Measurements from ENCODE around the gene ZNF732. TPM values are rescaled to one million over a fixed set of nuclear protein-coding genes. Genes with fewer than 3 reads are reported as not detected.
A peak's percentile ranks its signal among the peaks of the same experiment; 100 is the strongest.

The ZNF732 gene
- total and polyA plus RNA-seq, 4 donors: 0.89 TPM; not detected in 3

- TF ChIP-seq, protein P1, sequence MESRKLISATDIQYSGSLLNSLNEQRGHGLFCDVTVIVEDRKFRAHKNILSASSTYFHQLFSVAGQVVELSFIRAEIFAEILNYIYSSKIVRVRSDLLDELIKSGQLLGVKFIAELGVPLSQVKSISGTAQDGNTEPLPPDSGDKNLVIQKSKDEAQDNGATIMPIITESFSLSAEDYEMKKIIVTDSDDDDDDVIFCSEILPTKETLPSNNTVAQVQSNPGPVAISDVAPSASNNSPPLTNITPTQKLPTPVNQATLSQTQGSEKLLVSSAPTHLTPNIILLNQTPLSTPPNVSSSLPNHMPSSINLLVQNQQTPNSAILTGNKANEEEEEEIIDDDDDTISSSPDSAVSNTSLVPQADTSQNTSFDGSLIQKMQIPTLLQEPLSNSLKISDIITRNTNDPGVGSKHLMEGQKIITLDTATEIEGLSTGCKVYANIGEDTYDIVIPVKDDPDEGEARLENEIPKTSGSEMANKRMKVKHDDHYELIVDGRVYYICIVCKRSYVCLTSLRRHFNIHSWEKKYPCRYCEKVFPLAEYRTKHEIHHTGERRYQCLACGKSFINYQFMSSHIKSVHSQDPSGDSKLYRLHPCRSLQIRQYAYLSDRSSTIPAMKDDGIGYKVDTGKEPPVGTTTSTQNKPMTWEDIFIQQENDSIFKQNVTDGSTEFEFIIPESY (IDR thresholded peaks at IDR 0.05): no peak
- no peak for TF ChIP-seq FOXA2 (IDR thresholded peaks at IDR 0.05)
- no peak for TF ChIP-seq RAD21 (IDR thresholded peaks at IDR 0.05)
- no peak for TF ChIP-seq NR2F2 (IDR thresholded peaks at IDR 0.05)
- TF ChIP-seq EGR1 (IDR thresholded peaks at IDR 0.05; ENCODE audit: low read depth in 2 of 2): no peak
- no peak for TF ChIP-seq GABPA (IDR thresholded peaks at IDR 0.05 in 1 of 2, conservative IDR thresholded peaks at IDR 0.05 in 1 of 2)
- TF ChIP-seq, protein P2, sequence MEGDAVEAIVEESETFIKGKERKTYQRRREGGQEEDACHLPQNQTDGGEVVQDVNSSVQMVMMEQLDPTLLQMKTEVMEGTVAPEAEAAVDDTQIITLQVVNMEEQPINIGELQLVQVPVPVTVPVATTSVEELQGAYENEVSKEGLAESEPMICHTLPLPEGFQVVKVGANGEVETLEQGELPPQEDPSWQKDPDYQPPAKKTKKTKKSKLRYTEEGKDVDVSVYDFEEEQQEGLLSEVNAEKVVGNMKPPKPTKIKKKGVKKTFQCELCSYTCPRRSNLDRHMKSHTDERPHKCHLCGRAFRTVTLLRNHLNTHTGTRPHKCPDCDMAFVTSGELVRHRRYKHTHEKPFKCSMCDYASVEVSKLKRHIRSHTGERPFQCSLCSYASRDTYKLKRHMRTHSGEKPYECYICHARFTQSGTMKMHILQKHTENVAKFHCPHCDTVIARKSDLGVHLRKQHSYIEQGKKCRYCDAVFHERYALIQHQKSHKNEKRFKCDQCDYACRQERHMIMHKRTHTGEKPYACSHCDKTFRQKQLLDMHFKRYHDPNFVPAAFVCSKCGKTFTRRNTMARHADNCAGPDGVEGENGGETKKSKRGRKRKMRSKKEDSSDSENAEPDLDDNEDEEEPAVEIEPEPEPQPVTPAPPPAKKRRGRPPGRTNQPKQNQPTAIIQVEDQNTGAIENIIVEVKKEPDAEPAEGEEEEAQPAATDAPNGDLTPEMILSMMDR (IDR thresholded peaks at IDR 0.05; ENCODE audit: low read depth, low read length, missing input control): no peak
- TF ChIP-seq TAF1 (conservative IDR thresholded peaks at IDR 0.05): no peak
- TF ChIP-seq YY1 (IDR thresholded peaks at IDR 0.05): no peak
- TF ChIP-seq HNF4A (conservative IDR thresholded peaks at IDR 0.05): no peak
- no peak for TF ChIP-seq SP1 (IDR thresholded peaks at IDR 0.05)
- TF ChIP-seq, protein P3, sequence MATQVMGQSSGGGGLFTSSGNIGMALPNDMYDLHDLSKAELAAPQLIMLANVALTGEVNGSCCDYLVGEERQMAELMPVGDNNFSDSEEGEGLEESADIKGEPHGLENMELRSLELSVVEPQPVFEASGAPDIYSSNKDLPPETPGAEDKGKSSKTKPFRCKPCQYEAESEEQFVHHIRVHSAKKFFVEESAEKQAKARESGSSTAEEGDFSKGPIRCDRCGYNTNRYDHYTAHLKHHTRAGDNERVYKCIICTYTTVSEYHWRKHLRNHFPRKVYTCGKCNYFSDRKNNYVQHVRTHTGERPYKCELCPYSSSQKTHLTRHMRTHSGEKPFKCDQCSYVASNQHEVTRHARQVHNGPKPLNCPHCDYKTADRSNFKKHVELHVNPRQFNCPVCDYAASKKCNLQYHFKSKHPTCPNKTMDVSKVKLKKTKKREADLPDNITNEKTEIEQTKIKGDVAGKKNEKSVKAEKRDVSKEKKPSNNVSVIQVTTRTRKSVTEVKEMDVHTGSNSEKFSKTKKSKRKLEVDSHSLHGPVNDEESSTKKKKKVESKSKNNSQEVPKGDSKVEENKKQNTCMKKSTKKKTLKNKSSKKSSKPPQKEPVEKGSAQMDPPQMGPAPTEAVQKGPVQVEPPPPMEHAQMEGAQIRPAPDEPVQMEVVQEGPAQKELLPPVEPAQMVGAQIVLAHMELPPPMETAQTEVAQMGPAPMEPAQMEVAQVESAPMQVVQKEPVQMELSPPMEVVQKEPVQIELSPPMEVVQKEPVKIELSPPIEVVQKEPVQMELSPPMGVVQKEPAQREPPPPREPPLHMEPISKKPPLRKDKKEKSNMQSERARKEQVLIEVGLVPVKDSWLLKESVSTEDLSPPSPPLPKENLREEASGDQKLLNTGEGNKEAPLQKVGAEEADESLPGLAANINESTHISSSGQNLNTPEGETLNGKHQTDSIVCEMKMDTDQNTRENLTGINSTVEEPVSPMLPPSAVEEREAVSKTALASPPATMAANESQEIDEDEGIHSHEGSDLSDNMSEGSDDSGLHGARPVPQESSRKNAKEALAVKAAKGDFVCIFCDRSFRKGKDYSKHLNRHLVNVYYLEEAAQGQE (IDR thresholded peaks at IDR 0.05): no peak
- TF ChIP-seq ATF3 (IDR thresholded peaks at IDR 0.05): no peak
- TF ChIP-seq, protein P4, sequence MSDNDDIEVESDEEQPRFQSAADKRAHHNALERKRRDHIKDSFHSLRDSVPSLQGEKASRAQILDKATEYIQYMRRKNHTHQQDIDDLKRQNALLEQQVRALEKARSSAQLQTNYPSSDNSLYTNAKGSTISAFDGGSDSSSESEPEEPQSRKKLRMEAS (IDR thresholded peaks at IDR 0.05): no peak
- no peak for TF ChIP-seq JUND (IDR thresholded peaks at IDR 0.05)
- Histone ChIP-seq H3K27ac (ENCODE audit: low read depth in 1 of 2, low read length in 2 of 2) (no peak overlapping the region), H3K4me1 (ENCODE audit: control insufficient read depth in 4 of 4, insufficient read depth in 4 of 4, low read length in 3 of 4) (no peaks in the 10 kb centered on the region), H3K27me3 (ENCODE audit: control insufficient read depth in 4 of 4, insufficient read depth in 4 of 4, low read length in 3 of 4) (no peaks in the 10 kb centered on the region), H3K4me3 (ENCODE audit: low read depth in 1 of 3, low read length in 3 of 3) (peak overlapping the region in 1 of 3 donors; percentile 2), H3K36me3 (ENCODE audit: control insufficient read depth in 4 of 4, insufficient read depth in 3 of 4, low read depth in 1 of 4, low read length in 3 of 4) (peaks cover 0 to 3% (median 0%) of the 10 kb centered on the region in 4 donors), H3K9me3 (ENCODE audit: control insufficient read depth in 4 of 4, low read length in 3 of 4) (peaks cover 13 to 66% (median 34%) of the 10 kb centered on the region in 4 donors), H3K9ac (ENCODE audit: low read depth in 1 of 2, low read length in 2 of 2) (no peak overlapping the region)
- WGBS: 82% methylated on average over 5 of the region's 5 CpGs
- no peak for DNase-seq (ENCODE audit: low spot score)
Observed at GRCh38 chr4:273309-274017, 31.8 kb downstream of the ZNF732 start.

All from liver (tissue), 9 donors.